MCF 10A (cell line): ENCODE results near the gene MFF. TPM values are rescaled to one million over a fixed set of nuclear protein-coding genes. Genes with fewer than 3 reads are reported as not detected.
"Not testable (repeated sequence)": the region's sequence is repeated elsewhere in the genome, so short reads cannot be mapped to it uniquely, and the experiment has no call there.

ENCODE experiments used
- BruUV-seq: library from RNA; stranded (reverse); fragments of 400-500 nt; replicated peaks from 2 replicates; lab custom pipeline; 2021; lab: Mats Ljungman, UMichigan
- CTCF ChIA-PET: fragments of 300-600 bp; sonication (Branson Sonifier 250); formaldehyde crosslinking; extraction: SDS; loops from one replicate; lab custom pipeline; 2021; ENCODE audit warnings: antibody characterized with exemption, inconsistent platforms; lab: Yijun Ruan, JAX
- POLR2A ChIA-PET: fragments of 300-600, 350-650 bp; sonication (Branson Sonifier 250); formaldehyde crosslinking; extraction: SDS; loops from one replicate; lab custom pipeline; 2020; ENCODE audit warnings: antibody characterized with exemption, inconsistent platforms; lab: Yijun Ruan, JAX
- DNase-seq: peaks from one replicate; pipeline ENCODE4 v3.0.0-alpha.2; 2018; ENCODE audit not compliant: unreplicated experiment
- H3K27ac Mint-ChIP-seq: one replicate; pipeline ENCODE4 v1.8.0; 2022; ENCODE audit warnings: mild to moderate bottlenecking, low read depth, mixed read lengths; ENCODE audit not compliant: unreplicated experiment
- H3K27me3 Mint-ChIP-seq: one replicate; pipeline ENCODE4 v1.8.0; 2022; ENCODE audit warnings: mixed read lengths; ENCODE audit not compliant: insufficient read depth, unreplicated experiment
- H3K36me3 Mint-ChIP-seq: one replicate; pipeline ENCODE4 v1.8.0; 2022; ENCODE audit warnings: mild to moderate bottlenecking, moderate library complexity, mixed read lengths; ENCODE audit not compliant: insufficient read depth, unreplicated experiment
- H3K4me1 Mint-ChIP-seq: one replicate; pipeline ENCODE4 v1.8.0; 2022; ENCODE audit warnings: mixed read lengths; ENCODE audit not compliant: insufficient read depth, unreplicated experiment
- H3K4me3 Mint-ChIP-seq: one replicate; pipeline ENCODE4 v1.8.0; 2022; ENCODE audit warnings: mild to moderate bottlenecking, moderate library complexity, mixed read lengths; ENCODE audit not compliant: unreplicated experiment
- H3K9me3 Mint-ChIP-seq: one replicate; pipeline ENCODE4 v1.8.0; 2022; ENCODE audit warnings: mixed read lengths; ENCODE audit not compliant: unreplicated experiment
- CTCF ChIP-seq: fragments of 200-600 bp; IDR thresholded peaks from one replicate; pipeline ENCODE4 v1.8.0; 2022; ENCODE audit warnings: antibody characterized with exemption, mild to moderate bottlenecking; ENCODE audit not compliant: unreplicated experiment
- intact Hi-C: fragments of 100-400 bp; cut with micrococcal nuclease; formaldehyde crosslinking; loops from 2 replicates; pipeline ENCODE4 v1.14.1; 2022
- total RNA-seq: library from RNA; stranded (reverse); gene quantifications from 2 replicates; pipeline ENCODE4 v1.2.3, GENCODE V29; 2022

MFF gene
- total RNA-seq, 1 experiment from 2014 or later = 81.2 TPM

DNA sequence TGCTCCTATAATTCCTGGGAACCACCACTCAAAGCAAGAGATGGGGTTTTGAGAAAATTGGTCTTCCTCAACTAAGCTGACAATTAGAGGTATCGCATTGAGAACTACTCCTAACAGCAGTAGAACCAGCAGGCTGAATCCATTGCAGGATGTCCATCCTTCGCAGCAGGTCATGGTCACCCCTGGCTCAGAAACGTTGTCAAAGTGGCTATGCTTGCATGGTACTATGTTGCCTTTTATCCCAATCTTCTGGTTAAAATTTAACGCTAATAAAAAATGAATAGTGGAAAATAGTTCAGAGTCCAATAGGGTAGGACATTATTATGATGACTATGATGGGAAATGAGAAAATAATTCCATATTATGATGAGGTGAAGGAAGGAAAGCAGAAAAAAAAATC lies 54.0 kb downstream of the MFF start, which contains the start of gene TM4SF20:
TSS of gene TM4SF20 (minus strand) at position 212 of the 400 bp plus-strand sequence. CDS start at position 174, 38 bp downstream.
- Mint-ChIP-seq H3K27me3 (no peaks in the 10 kb centered on the region), H3K4me1 (peaks cover 23% of the 10 kb centered on the region), H3K27ac (peak within 1 kb of the TSS; percentile 86), H3K36me3 (no peaks in the 10 kb centered on the region), H3K9me3 (no peaks in the 10 kb centered on the region), H3K4me3 (no peak within 1 kb of the TSS)
- CTCF ChIA-PET = interaction anchor here (0.5 to 1.3 kb wide), 5 partner anchors 19 to 31 kb away, joined by 3 to 8 read pairs (median 3); no protein-coding TSS in a partner anchor
- TF ChIP-seq CTCF = no peak
- POLR2A ChIA-PET = interaction anchor here (0.6 to 2.8 kb wide), 9 partner anchors 8 to 1708 kb away, joined by 3 to 13 read pairs (median 3); partner anchors contain the start of genes MFF and SCYGR1
- intact Hi-C loops = loop anchor here (2.0 kb wide), 1 partner anchor 54 kb away; the partner anchor contains the start of gene MFF
- BruUV-seq = no TSS peak
- no peak for DNase-seq

DNA sequence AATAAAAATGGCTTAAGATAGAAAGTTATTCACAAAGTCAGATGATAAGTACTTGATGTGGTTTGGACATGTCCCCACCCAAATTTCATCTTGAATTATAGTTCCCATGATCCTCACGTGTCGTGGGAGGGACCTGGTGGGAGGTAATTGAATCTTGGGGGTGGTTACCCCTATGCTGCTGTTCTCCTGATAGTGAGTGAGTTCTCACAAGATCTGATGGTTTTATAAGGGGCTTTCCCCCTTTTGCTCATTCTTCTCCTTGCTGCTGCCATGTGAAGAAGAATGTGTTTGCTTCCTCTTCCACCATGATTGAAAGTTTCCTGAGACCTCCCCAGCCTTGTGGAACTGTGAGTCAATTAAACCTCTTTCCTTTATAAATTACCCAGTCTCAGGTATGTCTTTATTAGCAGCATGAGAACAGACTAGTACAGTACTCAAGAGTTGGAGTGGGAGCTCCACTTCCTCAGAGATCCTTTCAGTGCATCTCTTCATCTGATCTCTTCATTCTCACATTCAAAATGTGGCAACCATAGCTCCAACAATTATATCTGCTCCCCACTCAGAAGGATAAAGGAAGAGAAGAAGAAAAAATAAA lies 57.3 kb downstream of the MFF start:
- DNase-seq, H3K4me3 Mint-ChIP-seq, BruUV-seq, H3K36me3 Mint-ChIP-seq, H3K9me3 Mint-ChIP-seq, H3K27ac Mint-ChIP-seq, H3K27me3 Mint-ChIP-seq, intact Hi-C loops, POLR2A ChIA-PET: not testable (repeated sequence)
- CTCF ChIA-PET = interaction anchor here (0.6 kb wide), 1 partner anchor 15 kb away, joined by 3 read pairs; no protein-coding TSS in a partner anchor
- peaks cover 16% of the 10 kb centered on the region for H3K4me1 Mint-ChIP-seq

- BruUV-seq = no TSS peak
- intact Hi-C loops = no loop called here
- POLR2A ChIA-PET = interaction anchor here (0.6 to 1.1 kb wide), 2 partner anchors 169 to 475 kb away, joined by 3 read pairs; no protein-coding TSS in a partner anchor
- Mint-ChIP-seq H3K27ac (no peak overlapping the region), H3K36me3 (peaks cover 3% of the 10 kb centered on the region), H3K4me1 (peaks cover 8% of the 10 kb centered on the region), H3K27me3 (no peaks in the 10 kb centered on the region), H3K4me3 (no peak overlapping the region), H3K9me3 (no peaks in the 10 kb centered on the region)
- DNase-seq = no peak
- CTCF ChIA-PET = interaction anchor here (0.6 kb wide), 1 partner anchor 81 kb away, joined by 3 read pairs; no protein-coding TSS in a partner anchor
- no peak for TF ChIP-seq CTCF
These were observed 58.6 kb downstream of the MFF start for GRCh38 chr2:227383686-227384085.

DNA sequence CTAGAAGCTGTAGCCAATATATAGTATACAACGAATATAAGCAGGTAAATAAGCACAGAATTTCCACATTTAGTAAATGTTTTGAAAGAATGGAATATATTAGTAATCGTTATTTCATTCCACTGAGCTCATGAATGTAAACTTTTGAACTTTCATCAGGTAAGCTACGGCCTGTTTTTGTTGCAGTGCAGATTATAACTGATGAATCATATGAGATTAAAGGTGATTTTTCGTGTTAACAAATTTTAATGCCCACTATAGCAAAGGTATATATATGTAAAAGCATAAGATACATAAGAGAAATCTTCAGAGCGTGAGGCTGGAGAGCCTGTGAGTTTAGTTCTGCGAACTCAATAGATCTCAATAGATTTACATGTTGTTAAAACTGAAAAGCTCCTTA lies 61.6 kb downstream of the MFF start:
- TF ChIP-seq CTCF = no peak
- peaks cover 6% of the 10 kb centered on the region for H3K4me1 Mint-ChIP-seq
- no TSS peak for BruUV-seq
- no peak overlapping the region for H3K4me3 Mint-ChIP-seq
- POLR2A ChIA-PET = interaction anchor here (0.9 to 1.3 kb wide), 2 partner anchors 8 to 19 kb away, joined by 8 to 9 read pairs; no protein-coding TSS in a partner anchor
- no peak for DNase-seq
- intact Hi-C loops = no loop called here
- peaks cover 5% of the 10 kb centered on the region for H3K36me3 Mint-ChIP-seq
- H3K9me3 Mint-ChIP-seq = no peaks in the 10 kb centered on the region
- no peaks in the 10 kb centered on the region for H3K27me3 Mint-ChIP-seq
- CTCF ChIA-PET = interaction anchor here (0.6 to 1.3 kb wide), 5 partner anchors 11 to 1261 kb away, joined by 3 to 4 read pairs (median 3); no protein-coding TSS in a partner anchor
- H3K27ac Mint-ChIP-seq = no peak overlapping the region

- H3K36me3 Mint-ChIP-seq, H3K9me3 Mint-ChIP-seq, BruUV-seq, DNase-seq, H3K4me3 Mint-ChIP-seq, intact Hi-C loops, H3K27me3 Mint-ChIP-seq, H3K4me1 Mint-ChIP-seq: not testable (repeated sequence)
- ChIA-PET POLR2A (interaction anchor here (1.2 kb wide), 1 partner anchor 9 kb away, joined by 3 read pairs; no protein-coding TSS in a partner anchor), CTCF (interaction anchor here (1.2 kb wide), 1 partner anchor 14 kb away, joined by 3 read pairs; no protein-coding TSS in a partner anchor)
- peak within 1 kb of the TSS; percentile 92 for H3K27ac Mint-ChIP-seq
These were observed 62.5 kb downstream of the MFF start, which contains the start of gene SCYGR1 for GRCh38 chr2:227387583-227387982. SCYGR1 (minus strand) TSS chr2:227387949; CDS start chr2:227387949, 0 bp downstream.
